NCI-H2171 (cell line): ENCODE results near the gene HAX1.
"Not testable (repeated sequence)": the region's sequence is repeated elsewhere in the genome, so short reads cannot be mapped to it uniquely, and the experiment has no call there.

ENCODE experiments used
- DNase-seq: peaks from one replicate; lab custom pipeline; 2025; lab: John Stamatoyannopoulos, UW

HAX1 gene

DNA sequence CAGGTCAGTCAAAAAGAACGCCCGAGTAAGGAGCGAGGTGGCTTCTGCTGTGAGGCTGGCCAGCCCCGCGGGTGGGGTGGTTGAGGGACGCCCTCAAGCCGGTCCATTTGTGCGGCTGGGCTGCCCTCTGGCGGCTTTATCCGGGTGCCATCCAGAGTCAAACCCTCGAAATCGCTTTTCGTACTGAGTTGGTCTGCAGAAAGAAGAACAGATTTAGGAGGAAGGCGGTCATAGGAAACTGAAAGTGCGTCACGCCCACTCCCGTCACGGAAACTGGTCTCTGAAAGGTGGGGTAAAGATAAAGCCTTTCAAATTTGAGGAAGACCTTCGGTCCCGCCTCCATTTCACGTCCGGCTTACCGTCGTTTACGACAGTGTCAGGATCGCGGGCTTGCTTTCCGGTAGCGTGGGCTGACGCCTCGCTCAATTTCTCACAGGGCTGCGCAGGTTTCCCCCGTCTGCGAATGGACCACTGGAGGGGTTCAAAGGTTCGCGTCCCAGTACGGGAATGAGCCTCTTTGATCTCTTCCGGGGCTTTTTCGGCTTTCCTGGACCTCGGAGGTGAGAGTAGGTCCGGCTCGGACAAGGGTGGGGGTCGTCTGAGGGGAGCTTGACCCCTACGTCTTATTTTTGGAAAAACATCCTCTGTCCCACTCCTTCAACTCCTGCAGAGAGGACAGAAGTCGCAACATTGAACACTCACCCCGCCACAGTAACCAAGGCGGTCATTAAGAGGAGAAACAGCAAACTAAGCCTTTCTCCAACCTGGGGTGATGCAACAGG is at the start of gene HAX1:
TSS of gene HAX1 (plus strand) at position 413 of the 782 bp plus-strand sequence. CDS start at position 508, 95 bp downstream.
- peak; percentile 98 for DNase-seq

GRCh38 chr1:154222918-154223317 is 49.5 kb upstream of the HAX1 start:
- DNase-seq, result no peak

- DNase-seq, result no peak
Observed at GRCh38 chr1:154223621-154224020, 48.8 kb upstream of the HAX1 start.

DNA sequence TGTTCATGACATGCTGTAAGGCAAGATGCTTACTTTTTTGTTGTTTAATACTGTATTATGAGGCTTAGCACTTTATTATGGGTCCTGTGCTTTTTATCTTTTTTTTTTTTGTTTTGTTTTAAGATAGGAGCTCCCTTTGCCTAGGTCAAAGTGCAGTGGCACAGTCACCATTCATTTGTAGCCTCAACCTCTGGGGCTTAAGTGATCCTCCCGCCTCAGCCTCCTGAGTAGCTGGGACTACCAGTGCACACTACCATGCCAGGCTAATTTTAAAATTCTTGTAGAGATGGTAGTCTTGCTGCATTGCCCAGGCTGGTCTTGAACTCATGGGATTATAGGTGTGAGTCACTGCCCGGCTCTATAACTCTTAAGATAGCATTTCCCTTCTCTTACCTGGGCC is 47.1 kb upstream of the HAX1 start:
- DNase-seq, result no peak

DNA sequence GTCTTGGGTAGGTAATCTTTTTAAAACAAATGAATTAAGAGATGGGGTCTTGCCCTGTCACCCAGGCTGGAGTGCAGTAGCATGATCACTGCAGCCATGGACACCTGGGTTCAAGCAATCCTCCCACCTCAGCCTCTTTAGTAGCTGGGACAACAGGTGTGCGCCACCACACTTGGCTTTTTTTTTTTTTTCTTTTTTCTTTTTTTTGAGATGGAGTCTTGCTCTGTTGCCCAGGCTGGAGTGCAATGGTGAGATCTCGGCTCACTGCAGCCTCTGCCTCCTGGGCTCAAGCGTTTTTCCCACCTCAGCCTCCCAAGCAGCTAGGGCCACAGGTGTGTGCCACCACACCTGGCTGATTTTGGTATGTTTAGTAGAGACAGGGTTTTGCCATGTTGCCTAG is 41.3 kb upstream of the HAX1 start:
- DNase-seq, result not testable (repeated sequence)

GRCh38 chr1:154233127-154233526 is 39.3 kb upstream of the HAX1 start:
- not testable (repeated sequence) for DNase-seq

DNA sequence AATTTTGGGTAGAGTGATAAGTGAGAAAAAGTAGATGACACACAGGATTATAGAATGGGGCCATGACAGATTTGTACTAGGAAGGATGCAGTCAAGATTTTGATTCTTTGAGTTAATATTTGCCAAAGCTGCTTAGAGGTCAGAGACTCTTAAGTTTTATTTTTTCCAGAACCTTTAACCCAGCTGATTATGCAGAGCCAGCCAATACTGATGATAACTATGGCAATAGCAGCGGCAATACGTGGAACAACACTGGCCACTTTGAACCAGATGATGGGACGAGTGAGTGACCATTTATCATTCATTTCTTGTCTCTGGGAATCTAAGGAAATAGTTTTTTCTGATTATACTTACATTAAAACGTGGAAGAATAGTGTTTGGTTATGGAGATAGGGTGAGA is 35.6 kb upstream of the HAX1 start:
- no peak for DNase-seq

DNA sequence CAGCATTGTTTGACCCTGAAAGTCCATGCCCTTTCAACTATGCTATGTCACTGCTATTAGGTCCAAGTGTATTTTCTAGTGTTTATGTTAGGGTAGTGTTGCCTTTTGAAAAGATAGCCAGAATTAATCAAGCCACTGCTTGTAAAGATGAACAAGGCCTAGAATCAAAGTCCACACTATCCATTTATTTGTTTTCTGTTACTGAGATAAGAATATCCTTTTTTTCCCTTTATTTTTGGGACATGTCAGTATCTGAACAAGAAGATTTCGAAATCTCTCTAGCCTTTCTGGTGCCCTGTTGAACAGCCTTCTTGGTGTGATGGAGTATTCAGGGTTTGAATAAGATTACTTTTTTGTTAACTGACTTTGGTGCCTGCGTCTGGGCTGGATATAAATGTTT is 35.0 kb upstream of the HAX1 start:
- no peak for DNase-seq

- DNase-seq, result no peak
Observed at GRCh38 chr1:154237880-154238506, 34.4 kb upstream of the HAX1 start.

- DNase-seq, result no peak
Observed at GRCh38 chr1:154239491-154239890, 32.9 kb upstream of the HAX1 start.

DNA sequence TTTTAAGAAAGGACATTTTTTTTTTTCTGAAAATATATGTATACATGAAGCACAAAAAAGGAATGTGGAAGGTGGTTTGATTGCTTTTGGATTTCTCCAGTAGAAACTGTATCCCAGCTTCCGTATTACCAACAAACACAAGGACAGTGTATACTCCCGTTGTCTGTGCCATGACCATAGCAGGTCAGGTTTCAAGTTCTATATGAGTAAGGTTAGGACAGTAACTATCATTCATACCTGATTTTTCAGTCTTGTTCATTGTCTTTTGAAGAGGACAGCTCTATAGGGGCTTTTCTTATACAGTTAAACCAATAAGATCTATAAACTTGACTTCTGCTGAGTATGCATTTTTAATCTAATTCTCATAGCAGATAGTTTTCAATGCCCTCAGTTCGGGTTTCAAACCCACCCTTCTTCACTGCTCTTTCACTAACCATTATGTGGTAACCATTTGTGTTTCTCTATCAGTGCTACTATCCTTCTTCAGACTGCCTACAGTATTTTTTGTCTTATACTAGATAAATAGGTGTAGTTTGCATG is 32.1 kb upstream of the HAX1 start:
- DNase-seq, result no peak

GRCh38 chr1:154241703-154242351 is 30.6 kb upstream of the HAX1 start:
- no peak for DNase-seq

- DNase-seq, result no peak
Observed at GRCh38 chr1:154253671-154254070, 18.8 kb upstream of the HAX1 start.

GRCh38 chr1:154256686-154257085 is 15.7 kb upstream of the HAX1 start:
- no peak for DNase-seq

GRCh38 chr1:154258784-154259183 is 13.6 kb upstream of the HAX1 start:
- DNase-seq, result no peak

- DNase-seq, result no peak
Observed at GRCh38 chr1:154260127-154260526, 12.3 kb upstream of the HAX1 start.

DNA sequence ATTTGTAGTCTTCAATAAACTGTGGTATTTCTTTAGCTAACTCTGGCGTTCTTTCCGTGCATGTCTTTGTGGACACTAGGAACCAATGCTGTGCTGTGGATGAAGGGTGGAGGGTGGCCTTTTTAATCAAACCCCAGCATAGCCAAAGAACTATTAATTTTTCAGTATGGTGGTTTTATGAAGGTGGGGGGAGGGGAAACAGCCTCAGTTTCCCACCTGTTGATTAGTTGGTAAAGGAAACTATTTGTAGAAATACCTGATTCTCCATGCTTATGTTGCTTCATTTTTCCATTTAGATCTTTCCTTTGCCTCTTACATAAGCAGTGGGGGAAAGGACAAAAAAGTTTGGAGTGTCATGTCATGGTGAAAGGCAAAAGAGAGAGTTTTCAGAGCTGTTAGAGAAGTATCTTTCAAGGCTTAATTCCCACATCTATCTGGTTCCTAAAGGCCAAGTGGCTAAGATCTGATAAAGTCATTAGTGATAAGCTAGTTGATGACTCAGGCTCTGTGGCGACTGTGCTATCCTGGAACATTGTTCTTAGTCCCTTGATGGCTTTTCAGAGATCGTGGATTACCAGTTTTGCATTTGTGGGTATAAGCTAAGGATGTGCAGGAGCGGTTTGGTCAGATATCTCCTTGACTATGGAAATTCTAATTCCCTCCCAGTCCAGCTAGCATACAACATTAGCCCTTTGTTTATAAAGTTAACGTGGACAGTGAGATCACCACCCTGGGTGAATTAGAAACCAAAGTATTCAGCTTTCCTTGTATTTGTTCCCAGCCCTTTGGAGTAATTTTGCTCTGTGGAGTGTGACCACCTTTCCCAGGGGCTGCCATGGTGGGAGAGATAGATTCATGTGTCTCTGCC is 8.7 kb upstream of the HAX1 start:
- DNase-seq, result no peak

DNA sequence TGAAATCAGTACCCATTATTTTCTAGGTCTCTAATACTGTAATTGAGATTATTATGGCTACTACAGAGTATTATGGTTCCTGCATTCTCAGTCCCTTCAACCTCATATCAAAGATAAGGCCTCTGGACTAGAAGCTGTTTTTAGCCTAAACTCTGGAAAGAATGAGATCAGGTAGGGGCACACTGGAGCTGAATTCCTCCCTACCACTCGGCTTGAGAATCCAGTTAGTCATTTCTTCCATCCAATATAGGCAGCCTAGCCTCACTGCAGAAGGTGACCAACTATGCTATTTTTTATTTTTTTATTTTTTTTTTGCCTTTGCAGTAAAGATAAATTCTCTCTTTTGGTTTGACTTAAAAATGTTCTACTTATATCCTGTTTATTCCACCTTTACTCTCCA is 8.0 kb upstream of the HAX1 start:
- DNase-seq, result no peak

- no peak for DNase-seq
Observed at GRCh38 chr1:154265586-154265985, 6.8 kb upstream of the HAX1 start.

- no peak for DNase-seq
Observed at GRCh38 chr1:154270833-154271232, 1.6 kb upstream of the HAX1 start.

- DNase-seq, result no peak
Observed at GRCh38 chr1:154272999-154273563, 652 bp downstream of the HAX1 start.

DNA sequence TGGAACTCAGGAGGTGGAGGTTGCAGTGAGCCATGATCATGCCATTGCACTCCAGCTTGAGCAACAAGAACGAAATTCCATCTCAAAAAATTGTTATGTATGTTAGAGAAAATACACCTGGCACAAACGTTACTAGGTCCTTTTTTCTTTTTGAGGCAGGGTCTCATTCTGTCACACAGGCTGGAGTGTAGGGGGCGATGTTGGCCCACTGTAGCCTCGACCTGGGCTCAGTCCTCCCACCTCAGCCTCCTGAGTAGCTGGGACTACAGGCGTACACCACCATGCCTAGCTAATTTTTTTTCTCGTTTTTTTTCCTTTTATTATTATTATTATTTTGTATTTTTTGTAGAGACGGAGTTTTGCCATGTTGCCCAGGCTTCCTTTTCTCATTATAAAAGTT is 4.4 kb downstream of the HAX1 start:
- no peak for DNase-seq
